ENCODE measurements around the gene KIF13A.

DNA sequence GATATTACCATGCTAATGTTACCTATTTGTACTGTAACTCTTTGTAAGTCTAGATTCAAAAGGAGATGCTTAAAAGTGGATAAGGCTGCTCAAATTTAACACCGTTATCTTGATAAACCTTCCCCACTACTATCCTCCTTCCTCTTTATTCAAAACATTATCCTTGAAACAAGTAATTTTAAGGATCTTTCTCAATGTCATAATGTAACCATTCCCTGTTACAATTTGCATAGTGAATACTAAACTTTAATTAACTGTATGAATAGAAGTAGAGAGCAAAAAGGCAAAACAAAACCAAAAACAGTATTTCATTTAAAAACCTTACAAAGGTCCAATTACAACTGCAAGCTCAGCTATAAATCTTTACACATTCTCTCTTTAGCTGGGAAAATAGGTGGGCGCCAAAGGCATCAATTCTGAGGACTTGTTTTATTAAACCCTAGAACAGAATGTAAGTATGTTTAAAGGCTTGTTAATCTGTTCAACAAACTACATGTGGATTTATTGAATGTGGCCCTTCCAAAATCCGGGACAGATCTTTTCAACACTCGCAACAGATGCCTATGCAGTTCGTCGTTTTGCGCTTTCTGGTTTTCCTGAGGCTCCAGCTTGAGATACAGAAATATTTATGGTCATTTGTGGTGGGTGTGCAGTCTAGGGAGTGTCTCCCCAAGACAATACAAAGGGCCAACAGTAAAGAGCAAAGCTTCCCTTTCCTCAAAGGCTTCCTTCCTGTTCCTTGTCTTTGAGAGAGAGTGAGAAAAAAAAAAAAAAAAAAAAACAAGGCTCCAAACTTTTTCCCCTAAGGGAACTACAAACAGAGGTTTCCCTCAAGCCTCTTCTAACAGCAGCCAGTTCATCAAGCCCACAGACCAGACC is 15.1 kb downstream of the KIF13A start:
- TF ChIP-seq, protein P1, sequence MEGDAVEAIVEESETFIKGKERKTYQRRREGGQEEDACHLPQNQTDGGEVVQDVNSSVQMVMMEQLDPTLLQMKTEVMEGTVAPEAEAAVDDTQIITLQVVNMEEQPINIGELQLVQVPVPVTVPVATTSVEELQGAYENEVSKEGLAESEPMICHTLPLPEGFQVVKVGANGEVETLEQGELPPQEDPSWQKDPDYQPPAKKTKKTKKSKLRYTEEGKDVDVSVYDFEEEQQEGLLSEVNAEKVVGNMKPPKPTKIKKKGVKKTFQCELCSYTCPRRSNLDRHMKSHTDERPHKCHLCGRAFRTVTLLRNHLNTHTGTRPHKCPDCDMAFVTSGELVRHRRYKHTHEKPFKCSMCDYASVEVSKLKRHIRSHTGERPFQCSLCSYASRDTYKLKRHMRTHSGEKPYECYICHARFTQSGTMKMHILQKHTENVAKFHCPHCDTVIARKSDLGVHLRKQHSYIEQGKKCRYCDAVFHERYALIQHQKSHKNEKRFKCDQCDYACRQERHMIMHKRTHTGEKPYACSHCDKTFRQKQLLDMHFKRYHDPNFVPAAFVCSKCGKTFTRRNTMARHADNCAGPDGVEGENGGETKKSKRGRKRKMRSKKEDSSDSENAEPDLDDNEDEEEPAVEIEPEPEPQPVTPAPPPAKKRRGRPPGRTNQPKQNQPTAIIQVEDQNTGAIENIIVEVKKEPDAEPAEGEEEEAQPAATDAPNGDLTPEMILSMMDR (conservative IDR thresholded peaks at IDR 0.05; ENCODE audit: low read depth, low read length) = no peak
- TF ChIP-seq EZH2 (IDR thresholded peaks at IDR 0.05; ENCODE audit: borderline replicate concordance, low read depth, low read length, poor library complexity, severe bottlenecking) = no peak

Data from A673 (cell line).